Measurements from ENCODE around the gene TES.
"Not testable (repeated sequence)": the region's sequence is repeated elsewhere in the genome, so short reads cannot be mapped to it uniquely, and the experiment has no call there.

TES gene

DNA sequence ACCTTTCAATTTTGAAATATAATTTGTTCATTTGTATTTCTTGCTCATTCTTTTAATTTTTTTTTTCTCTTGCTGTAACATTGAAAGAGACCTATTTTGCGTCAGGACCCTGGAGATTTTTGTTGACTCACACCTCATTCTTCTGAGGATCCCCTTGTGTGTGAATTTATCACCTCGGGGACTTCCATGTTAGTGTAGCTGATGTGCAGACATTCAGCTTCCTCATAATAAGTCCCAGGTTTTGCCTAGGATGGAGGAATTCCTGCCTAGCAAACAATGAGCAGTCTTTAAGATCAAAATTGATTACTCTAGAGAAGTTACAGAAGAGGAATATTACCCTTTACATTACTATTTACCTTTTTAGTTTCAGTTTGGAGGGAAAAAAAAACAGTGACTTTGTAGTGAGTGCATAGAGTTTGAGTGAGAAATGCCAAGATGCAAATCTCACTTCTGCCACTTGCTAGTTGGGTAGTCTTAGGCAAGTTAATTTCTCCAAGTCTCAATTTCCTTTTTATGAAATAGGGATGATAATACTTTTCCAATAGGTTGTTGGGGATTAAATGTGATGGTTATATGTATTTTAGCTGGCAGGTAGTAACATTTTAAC lies 14.3 kb downstream of the TES start:
- no peak for DNase-seq

DNA sequence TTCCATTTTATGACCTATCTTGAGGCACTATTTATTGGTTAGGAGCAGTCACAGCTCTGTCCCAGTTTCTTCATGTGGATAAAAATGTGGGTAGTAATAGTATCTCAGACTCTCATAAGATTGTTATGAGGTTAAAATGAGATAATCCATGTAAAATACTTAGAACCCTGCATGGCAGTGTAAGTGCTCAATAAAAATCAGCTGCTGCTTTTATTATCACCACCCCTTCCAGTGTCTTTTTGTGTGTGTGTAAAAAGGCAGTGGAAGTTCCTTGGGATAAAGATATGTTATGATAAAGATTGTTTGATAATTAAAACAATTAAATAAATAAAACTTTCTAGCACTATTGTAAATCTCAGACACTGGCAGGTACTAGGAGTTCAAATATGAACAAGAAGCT lies 15.5 kb downstream of the TES start:
- no peak for DNase-seq

DNA sequence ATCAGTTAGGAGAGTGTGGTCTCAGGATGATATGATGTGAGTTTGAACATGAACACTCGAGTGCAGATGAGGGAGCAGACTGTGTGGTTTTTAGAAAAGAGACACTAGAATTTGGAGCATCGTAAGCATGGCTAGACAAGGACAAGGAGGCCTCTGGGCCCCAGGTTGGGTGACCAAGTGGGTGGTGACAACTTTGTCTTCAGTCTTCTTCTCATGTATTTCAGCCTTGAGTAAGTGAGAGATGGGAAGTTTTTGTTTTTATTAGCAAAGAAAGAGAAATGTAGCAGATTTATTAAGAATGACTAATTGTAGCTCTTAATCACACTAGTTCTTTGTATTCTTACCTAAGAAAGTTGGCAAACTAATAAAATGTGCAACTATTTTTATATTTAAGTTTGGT lies 16.3 kb downstream of the TES start:
- no peak for DNase-seq

DNA sequence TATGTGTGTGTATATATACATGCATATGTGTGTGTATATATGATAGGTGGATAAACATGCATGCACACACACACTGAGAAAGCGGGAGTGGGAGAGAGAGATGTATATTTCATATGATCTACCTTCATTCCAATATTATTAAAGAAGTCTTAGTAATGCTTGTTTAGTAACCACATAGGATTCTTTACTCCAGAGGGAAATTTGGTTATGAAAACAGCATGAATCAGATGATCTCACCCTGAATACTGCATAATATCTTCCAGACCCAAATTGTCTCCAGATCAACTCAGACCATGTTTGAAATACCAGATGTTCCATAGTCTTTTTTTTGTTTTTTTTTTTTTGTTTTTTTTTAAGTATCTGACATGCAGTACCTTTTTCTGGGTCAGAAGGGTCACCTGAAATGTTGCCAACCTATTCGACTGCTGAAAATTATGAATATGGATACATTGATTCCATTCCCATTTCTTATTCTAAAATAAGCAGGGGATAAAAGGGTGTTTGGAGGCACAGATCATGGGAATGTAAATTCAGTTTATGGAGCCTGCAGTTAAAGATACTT lies 17.4 kb downstream of the TES start:
- DNase-seq: no peak

DNA sequence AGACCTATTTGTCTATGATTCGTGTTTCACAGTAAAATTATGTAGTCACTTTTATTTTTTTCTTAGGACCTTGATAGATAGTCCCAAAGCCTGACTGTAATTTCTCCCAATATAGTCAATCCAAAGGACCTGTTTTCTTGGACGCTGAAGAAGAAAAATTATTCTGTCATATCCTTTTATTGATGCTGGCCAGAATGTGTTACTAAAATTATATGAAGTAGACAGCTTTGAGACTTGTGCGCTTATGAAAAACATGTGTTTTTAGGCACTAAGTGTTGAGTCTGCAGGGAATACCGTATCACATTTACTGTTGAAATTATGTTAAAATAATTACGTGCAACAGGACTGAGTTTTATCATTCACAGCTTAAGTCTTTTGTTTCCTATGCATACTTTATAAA lies 17.9 kb downstream of the TES start:
- no peak for DNase-seq

DNA sequence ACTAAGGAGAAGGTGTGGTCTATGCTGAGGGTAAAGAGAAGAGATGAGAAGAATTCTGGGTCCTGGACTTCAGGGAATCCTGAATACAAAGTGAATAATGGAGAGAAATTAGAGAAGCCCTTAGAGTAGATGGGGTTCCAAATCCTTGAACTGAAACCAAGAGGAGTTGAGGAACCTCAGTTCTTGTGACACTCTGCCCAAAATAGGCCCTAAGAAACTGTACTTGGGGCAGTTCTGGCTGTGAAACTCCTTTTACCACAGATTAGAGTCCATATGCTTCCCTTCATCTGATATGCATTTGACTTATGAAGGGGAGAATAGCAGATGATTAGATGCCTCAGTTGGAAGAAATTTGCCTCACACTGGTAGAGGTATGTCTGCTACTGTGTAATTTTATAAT lies 19.0 kb downstream of the TES start:
- no peak for DNase-seq

DNA sequence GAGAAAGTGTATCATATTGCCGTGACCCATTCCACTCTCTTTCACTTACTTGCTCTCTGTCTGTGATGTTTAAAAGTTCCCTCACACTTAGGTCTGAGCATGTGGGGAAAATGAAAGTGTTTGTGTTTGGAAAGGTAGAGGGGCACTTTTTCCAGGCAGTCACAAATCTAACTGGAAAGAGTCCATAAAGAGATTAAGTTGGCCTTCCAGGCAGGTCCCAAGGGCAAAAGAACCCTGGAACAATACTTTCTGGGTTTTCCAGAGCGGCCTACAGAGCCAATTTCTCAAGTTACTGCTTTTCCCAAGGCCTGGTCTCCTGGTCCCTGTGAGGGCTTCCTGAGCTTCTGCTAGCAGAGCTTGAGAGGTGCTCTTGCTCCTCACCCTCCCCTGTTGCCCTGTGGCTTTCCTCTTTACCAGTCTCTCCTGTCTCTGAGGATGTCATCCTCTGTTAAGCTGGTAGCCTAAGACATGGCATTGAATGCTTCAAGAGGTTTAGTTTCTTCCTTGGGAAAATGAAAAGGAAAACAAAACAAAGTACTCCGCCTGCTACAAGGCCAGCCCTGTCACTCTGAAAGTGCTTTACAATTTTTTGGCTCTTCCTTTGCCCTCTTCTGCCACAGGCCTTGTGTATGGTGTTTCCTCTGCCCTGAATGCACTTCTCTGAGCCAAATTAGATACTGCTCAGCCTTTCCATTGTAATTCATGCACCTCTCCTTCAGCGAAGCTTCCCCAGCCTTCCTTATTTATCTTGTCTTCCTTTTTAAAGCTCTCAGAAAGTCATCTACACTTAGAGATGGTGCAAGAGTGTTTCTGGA lies 20.1 kb downstream of the TES start:
- DNase-seq: no peak

DNA sequence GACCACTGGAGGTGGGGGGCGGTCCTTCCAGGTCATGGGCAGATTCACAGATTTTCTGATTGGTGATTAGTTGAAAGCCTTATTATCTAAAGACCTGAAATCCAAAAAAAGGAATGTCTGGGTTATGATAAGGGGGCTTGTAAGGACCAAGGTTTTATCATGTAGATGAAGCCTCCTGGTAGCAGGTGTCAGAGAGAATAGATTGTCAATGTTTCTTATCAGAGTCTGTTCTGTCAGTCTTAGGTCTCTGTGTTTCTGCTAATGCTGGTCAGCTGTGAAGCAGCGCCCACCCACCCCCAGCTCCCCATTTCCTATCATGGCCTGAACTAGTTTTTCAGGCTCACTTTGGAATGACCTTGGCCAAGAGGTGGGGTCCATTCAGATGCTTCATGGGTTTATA lies 21.2 kb downstream of the TES start:
- no peak for DNase-seq

DNA sequence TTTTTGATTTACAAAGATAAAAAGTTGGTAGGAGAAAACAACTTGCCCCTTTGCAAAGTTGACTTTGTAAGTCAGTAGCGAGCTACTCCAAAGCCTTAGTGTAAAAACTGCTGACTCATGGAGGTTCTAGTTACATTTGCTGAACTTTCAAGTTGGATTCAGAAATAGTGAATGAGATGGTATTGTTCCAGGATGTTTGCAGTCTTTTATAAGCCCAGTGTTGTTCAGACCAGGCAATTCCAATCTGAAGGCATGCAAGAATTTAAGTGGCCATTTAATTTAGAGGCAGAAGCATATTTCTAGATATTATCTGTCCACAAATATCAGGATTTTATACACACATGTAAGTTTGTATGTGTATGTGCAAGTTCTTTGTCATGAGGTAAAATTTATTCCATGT lies 21.6 kb downstream of the TES start:
- no peak for DNase-seq

DNA sequence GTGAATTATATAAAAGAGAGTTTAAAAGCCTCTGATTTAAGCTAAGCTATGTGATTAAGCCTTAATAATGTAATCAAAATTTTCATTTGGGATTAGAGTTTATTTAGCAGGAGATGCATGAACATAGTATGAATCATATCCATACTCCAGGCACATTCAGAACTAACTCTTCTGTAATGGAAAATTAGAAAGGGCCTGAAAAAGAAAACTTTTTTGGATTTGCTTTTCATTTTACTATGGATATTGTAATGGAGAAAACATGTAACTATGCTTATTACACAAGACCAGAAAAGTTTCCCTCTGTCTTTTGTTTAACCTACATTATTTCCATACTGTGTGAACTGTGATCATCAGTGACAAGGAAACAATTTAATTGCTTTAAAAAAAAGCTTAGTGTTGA lies 22.0 kb downstream of the TES start:
- DNase-seq: no peak

DNA sequence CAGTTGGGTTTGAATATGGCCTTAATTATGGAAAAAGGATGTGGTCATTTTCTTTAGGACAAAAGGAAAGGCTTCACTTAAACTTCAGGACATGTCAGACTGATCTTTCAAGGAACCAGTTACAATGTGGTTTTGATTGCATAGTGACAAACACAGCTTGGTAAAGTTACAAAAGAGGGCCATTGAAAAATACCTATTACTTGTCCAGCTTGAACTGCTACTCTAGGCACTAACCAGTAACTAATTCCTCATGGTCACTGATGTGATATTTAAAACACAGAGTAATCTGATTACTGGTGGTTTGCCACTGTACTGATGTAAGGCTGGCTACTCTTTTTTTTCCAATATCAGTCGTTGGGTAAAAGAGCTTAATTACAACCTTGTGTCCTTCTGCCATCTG lies 22.6 kb downstream of the TES start:
- DNase-seq: no peak

DNA sequence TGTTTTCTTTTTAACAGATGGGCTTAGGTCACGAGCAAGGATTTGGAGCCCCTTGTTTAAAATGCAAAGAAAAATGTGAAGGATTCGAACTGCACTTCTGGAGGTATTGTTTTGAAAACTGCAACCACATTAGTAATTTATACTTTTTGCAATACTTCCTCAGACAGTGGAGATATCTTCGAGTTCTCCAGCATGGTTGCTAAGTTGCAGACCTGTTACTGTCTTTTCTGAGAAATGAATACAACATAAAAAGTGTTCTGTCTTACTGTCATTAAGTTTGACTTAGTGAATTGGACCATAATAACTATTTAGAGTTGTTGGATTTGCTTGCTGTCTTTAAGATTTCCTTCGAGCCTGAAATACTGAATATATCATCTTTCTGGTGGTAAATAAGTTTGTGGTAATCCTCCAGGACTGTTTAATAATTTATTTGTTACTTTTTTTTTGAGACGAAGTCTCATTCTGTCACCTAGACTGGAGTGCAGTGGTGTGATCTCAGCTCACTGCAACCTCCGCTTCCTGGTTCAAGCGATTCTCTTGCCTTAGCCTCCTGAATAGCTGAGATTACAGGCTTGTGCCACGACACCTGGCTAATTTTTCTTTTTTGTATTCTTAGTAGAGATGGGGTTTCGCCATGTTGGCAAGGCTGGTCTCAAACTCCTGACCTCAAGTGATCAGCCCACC lies 24.3 kb downstream of the TES start:
- DNase-seq: no peak

DNA sequence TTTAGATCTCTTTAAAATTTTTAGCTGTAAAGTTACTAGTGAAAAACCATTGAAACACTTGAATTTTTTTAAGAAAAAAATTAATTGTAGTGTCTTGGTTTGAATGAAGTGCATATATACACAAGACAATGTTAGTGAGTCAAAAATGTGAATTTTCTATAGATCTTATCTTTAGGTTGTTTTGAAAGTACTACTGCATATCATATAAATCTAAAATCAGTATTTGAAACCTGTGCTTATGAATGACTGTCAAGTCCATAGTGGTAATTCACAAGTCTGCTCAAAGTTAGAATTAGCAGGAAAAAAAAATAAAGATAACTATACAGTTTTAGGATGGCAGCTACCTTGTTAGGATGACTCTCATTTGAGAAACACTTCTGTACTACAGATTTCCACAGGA lies 25.0 kb downstream of the TES start:
- no peak for DNase-seq

DNA sequence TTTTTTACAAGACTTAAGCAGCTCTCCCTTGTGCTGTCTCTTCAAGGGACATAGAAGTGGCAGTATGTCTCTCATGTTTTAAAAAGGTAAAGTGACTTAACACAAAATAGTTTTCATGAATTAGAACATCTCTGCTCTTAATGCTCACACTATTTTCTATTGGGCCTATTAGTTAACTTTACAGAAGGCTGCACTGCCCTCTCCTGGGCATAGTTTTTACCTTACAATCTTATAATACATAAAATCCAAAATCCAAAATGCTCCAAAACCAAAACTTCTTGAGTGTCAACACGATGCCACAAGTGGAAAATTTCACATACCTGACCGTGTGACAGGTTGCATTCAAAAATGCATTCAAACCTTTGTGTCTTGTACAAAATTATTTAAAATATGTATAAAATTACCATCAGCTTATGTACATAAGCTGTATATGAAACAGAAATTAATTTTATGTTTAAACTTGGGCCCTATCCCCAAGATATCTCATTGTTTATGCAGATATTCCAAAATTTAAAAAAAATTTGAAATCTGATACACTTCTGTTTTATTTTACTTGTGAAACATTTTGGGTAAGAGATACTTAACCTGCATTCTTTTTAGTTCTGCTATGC lies 25.8 kb downstream of the TES start:
- DNase-seq: no peak

DNA sequence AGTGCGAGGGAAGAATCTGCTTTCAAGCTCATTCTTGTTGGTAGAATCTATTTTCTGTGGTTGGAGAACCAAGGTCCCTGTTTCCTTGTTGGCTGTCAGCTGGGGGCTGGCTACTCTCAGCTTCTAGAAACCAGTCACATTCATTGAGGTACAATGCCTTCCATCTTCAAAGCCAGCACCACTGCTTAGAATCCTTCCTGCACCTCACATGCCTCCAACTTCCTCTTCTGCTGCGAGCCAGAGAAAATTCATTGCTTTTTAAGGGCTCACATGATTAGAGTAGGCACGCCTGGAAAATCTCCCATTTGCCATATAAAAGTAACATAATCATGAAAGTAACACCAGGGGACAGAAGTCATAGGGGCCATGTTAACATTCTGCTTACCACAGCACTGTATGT lies 28.7 kb downstream of the TES start:
- no peak for DNase-seq

DNA sequence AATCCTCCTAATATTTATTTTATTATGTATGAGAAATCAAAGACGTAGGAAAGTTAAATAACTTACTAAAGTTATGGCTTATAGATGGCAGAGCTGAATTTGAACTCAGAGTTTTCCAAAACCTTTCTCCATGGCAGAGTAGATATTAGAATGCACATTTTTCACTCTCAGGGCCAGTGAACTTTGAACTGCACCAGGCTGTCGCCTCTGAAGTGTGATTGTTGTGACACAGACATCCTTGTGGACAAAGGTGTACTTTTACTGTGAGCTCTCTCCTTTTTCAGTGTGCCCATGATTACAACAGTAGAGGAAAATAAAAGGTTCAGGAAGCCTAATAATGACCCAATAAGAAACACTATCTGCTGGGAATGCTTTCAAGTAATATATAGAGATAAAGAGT lies 29.1 kb downstream of the TES start:
- DNase-seq: no peak

DNA sequence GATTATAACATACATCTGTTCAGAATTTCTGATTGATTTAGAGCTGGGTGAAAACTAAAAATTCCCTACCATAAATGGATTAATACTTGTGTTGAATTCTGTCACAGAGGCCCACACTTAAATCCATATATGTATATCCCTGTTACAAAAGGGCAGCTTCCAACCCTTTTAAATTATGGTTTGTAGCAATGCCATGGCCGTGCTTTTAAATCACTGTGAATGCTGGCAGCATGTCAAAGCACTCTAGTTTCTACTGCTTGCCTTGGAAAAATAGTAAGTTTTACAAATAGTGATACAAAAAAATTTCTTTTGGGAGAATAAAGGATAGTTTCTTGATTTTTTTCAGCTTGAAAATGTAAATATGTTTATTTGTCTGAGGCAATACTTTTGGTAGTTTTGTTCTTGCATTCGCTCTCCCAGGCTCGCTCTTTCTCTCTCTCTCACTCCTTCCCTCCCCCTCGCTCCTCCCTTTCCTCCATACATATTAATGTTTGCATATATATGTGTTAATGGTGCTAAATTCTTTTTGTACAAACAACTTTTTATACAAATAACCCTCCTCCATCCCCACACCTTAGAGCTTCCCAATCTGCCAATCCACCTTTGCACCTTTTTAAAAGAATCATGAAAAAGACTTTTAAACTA lies 29.8 kb downstream of the TES start:
- no peak for DNase-seq

DNA sequence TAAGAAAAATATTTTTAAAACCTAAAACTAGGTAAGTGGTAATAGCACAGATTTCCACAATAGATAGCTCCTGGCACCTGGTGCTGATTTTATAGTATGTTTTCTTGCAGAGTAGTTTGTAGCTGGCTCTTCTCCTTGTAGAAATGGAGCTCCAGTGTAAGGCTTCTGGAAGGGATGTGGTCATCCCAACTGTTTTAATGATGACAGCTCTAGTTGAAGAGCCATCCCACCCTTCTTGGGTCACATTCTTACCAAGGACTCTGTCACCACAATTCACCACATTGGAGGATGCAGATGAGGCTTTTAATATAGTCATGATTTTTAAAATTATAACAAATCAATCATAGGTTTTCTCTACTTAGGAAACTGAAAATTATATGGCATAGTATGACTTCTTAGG lies 31.0 kb downstream of the TES start:
- DNase-seq: no peak

DNA sequence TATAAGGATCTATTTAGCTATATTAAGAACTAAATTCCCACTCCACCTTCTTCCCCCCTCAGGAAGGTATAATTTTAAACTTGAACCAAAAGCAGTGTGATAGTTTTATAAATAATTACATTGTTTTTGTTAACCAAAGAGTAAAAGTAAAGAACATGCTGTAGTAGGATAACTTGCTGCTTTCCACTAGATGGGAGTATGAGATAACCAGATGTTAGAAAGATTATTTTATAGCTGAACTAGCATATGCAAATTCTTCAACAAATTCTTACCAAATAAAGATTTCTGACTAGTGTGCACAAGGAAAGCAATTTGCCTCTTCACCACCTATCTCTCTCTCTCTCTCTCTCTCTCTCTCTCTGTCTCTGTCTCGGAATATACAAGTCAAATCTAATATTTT lies 31.8 kb downstream of the TES start:
- DNase-seq: no peak

DNA sequence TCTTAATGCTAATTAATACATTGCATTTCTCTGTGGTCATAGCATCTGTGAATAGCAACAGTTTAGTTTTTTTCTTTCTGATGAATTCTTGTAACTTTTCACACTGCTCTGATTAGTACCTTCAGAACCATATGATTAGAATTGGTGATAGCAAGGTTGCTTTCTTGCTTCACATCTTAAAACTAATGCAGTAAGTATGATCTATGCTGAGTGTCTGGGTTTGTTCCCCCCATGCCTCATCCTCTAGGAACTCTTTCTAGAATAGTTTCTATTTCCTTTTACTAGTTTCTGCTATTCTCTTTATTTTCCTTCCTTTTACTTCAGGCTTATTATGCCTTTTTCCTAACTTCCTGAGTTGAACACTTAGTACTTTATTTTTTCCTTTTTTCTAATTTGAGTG lies 32.4 kb downstream of the TES start:
- DNase-seq: no peak

DNA sequence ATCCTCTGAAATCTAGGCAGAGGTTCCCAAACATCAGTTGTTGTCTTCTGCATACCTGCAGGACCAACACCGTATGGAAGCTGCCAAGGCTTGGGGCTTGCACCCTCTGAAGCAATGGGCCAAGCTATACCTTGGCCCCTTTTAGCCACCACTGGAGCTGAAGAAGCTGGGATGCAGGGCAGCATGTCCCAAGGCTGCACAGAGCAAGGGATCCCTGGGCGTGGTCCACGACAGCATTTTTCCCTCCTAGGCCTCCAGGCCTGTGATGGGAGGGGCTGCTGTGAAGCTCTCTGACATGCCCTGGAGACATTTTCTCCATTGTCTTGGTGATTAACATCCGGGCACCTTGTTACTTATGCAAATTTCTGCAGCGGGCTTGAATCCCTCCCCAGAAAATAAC lies 34.5 kb downstream of the TES start:
- DNase-seq: not testable (repeated sequence)

DNA sequence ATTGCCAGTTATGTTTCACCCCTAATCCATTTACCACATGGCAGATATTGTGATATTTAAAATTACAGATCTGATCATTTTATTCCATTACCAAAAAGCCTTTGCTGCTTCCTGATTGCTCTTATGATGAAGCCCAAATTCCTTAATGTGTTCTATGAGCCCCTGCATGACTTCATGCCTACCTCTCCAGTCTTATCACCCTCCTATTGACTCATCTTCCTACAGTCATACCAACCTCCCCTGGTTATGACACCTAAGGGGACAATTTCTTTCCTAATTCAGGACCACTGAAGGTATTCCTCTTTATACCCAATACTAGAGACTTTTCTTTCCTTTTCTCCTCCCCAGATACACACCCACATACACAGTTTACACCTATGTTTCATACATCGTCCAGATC lies 36.0 kb downstream of the TES start:
- DNase-seq: no peak

DNA sequence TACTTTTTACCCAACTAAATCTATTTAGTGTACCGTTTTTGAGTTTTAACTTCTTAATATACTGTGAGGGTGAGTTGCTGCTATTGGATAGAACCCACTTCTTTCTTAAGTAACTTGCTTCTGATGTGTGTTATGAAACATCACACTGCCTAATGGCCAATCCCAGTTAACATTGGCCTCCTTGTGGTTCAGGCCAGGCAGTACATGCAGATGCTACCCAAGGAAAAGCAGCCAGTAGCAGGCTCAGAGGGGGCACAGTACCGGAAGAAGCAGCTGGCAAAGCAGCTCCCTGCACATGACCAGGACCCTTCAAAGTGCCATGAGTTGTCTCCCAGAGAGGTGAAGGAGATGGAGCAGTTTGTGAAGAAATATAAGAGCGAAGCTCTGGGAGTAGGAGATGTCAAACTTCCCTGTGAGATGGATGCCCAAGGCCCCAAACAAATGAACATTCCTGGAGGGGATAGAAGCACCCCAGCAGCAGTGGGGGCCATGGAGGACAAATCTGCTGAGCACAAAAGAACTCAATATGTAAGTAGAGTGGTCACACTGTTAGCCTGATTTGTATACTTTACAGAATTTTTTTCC lies 39.7 kb downstream of the TES start:
- no peak for DNase-seq

All from NCI-H2227 treated with DMSO at 0.1 percent for 48 hours (cell line).